Stimulated activated CD8-positive, alpha-beta memory T cell treated with anti-CD3 and anti-CD28 coated beads, Interleukin-2, amount 100 ng/mL, for 48 hours (primary cell): ENCODE results near the gene LYPD8.

Experiments
- DNase-seq, 2 donors: peaks; one replicate each; pipeline ENCODE4 v3.0.0-alpha.2; 2020; ENCODE audit warnings: low read depth in 2 of 2

Gene LYPD8

GRCh38 chr1:248699099-248699498, 56.5 kb downstream of the LYPD8 start:
- DNase-seq: no peak

GRCh38 chr1:248697907-248698306, 57.7 kb downstream of the LYPD8 start:
- DNase-seq: no peak

- no peak for DNase-seq
Measured at GRCh38 chr1:248696774-248697173, 58.8 kb downstream of the LYPD8 start.

GRCh38 chr1:248696261-248696660, 59.3 kb downstream of the LYPD8 start:
- DNase-seq: no peak

- DNase-seq: no peak
Measured at GRCh38 chr1:248695451-248696132, 60.0 kb downstream of the LYPD8 start.

- no peak for DNase-seq
Measured at GRCh38 chr1:248691567-248692155, 63.9 kb downstream of the LYPD8 start.
